ENCODE measurements around the gene CLASP2.

The CLASP2 gene

DNA sequence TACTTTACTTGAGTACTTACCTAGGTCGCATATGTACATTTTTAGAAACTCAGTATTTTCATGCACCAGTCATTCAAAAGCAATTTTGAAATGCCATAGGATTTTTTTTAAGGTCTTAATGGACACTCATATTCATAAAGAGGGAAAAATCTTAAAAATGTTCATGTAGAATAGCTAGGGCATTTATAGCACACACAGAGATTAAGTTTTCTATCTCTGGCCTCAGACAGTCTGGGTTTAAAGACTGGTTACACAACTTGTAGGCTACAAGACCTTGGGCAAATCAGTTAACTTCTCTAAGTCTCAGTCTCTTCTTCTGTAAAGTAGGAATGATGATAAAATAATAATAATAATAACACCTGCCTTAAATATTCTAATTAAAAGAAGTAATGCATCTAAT lies 229.4 kb downstream of the CLASP2 start:
- Histone ChIP-seq H3K79me2 (ENCODE audit: insufficient read depth, low read length) (no peaks in the 10 kb centered on the region), H3K4me3 (ENCODE audit: insufficient read depth, low read length, poor library complexity, severe bottlenecking) (no peak overlapping the region), H3K9me3 (ENCODE audit: insufficient read depth, low read length) (no peaks in the 10 kb centered on the region), H3F3A (ENCODE audit: insufficient read depth) (no peaks in the 10 kb centered on the region), H2AFZ (ENCODE audit: low read depth, low read length, severe bottlenecking) (no peak overlapping the region), H3K36me3 (ENCODE audit: low read length) (no peaks in the 10 kb centered on the region), H3K27ac (ENCODE audit: low read depth, low read length) (no peak overlapping the region), H3K4me2 (ENCODE audit: low read depth, low read length, poor library complexity, severe bottlenecking) (no peak overlapping the region), H3K9me2 (replicated peaks; ENCODE audit: insufficient read depth, low read length) (no peaks in the 10 kb centered on the region), H4K20me1 (ENCODE audit: low read depth, low read length) (no peaks in the 10 kb centered on the region), H3K27me3 (ENCODE audit: low read length) (no peaks in the 10 kb centered on the region), H3K9ac (ENCODE audit: low read length) (no peak overlapping the region)
- TF ChIP-seq, protein P1, sequence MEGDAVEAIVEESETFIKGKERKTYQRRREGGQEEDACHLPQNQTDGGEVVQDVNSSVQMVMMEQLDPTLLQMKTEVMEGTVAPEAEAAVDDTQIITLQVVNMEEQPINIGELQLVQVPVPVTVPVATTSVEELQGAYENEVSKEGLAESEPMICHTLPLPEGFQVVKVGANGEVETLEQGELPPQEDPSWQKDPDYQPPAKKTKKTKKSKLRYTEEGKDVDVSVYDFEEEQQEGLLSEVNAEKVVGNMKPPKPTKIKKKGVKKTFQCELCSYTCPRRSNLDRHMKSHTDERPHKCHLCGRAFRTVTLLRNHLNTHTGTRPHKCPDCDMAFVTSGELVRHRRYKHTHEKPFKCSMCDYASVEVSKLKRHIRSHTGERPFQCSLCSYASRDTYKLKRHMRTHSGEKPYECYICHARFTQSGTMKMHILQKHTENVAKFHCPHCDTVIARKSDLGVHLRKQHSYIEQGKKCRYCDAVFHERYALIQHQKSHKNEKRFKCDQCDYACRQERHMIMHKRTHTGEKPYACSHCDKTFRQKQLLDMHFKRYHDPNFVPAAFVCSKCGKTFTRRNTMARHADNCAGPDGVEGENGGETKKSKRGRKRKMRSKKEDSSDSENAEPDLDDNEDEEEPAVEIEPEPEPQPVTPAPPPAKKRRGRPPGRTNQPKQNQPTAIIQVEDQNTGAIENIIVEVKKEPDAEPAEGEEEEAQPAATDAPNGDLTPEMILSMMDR (IDR thresholded peaks at IDR 0.05; ENCODE audit: insufficient read depth, low read length, poor library complexity, severe bottlenecking): no peak
- no peak for TF ChIP-seq EZH2phosphoT487 (conservative IDR thresholded peaks at IDR 0.05; ENCODE audit: low read length)

DNA sequence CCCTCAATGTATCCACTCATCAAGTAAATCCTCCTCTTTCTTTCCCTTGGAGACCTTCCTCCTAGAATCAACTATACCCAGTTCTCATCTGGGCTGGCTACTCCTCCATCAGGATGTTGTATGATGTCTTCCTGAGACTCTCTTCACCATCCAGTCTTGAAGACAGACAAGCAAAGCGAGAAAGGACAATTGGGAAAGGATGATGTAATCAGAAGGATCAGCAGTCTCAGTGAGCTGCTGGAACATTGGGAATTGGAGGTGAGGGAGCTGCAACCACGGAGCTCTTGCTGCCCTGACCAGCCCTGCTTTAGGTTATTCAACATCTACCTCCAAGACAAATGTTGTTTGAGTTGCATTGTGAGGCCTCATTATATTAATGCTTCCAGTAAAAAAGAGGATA lies 229.8 kb downstream of the CLASP2 start:
- Histone ChIP-seq H3K27ac (ENCODE audit: low read depth, low read length) (no peak overlapping the region), H3K27me3 (ENCODE audit: low read length) (no peaks in the 10 kb centered on the region), H3K4me2 (ENCODE audit: low read depth, low read length, poor library complexity, severe bottlenecking) (no peak overlapping the region), H3K79me2 (ENCODE audit: insufficient read depth, low read length) (no peaks in the 10 kb centered on the region), H2AFZ (ENCODE audit: low read depth, low read length, severe bottlenecking) (no peak overlapping the region), H3F3A (ENCODE audit: insufficient read depth) (no peaks in the 10 kb centered on the region), H3K9me3 (ENCODE audit: insufficient read depth, low read length) (no peaks in the 10 kb centered on the region), H3K4me3 (ENCODE audit: insufficient read depth, low read length, poor library complexity, severe bottlenecking) (no peak overlapping the region), H3K9me2 (replicated peaks; ENCODE audit: insufficient read depth, low read length) (no peaks in the 10 kb centered on the region), H4K20me1 (ENCODE audit: low read depth, low read length) (no peaks in the 10 kb centered on the region), H3K9ac (ENCODE audit: low read length) (no peak overlapping the region), H3K36me3 (ENCODE audit: low read length) (no peaks in the 10 kb centered on the region)
- TF ChIP-seq, protein P1 (IDR thresholded peaks at IDR 0.05; ENCODE audit: insufficient read depth, low read length, poor library complexity, severe bottlenecking): no peak
- TF ChIP-seq EZH2phosphoT487 (conservative IDR thresholded peaks at IDR 0.05; ENCODE audit: low read length): no peak

DNA sequence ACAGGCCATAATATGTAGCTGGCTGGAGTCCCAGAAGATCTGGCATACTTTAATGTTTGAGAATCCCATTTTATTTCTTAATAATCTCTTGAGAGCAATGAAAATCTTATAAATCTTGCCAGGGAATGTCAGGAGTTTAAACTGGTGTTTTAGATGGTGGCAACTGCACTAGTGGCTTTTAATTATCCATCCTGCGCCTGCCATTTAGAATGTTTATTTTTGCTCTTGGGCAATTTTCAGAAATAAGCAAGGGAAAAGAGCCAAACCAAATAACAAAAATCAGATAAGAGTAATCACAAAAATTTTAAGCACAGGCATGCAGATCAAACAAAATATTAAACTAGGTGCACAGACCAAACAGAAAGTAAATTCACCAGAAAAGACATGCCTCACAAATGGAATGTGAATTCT lies 235.9 kb downstream of the CLASP2 start:
- Histone ChIP-seq H3K27ac (ENCODE audit: low read depth, low read length) (no peak overlapping the region), H3K9ac (ENCODE audit: low read length) (no peak overlapping the region), H3F3A (ENCODE audit: insufficient read depth) (no peaks in the 10 kb centered on the region), H3K79me2 (ENCODE audit: insufficient read depth, low read length) (no peaks in the 10 kb centered on the region), H3K36me3 (ENCODE audit: low read length) (no peaks in the 10 kb centered on the region), H4K20me1 (ENCODE audit: low read depth, low read length) (no peaks in the 10 kb centered on the region), H3K4me2 (ENCODE audit: low read depth, low read length, poor library complexity, severe bottlenecking) (no peak overlapping the region), H3K9me2 (replicated peaks; ENCODE audit: insufficient read depth, low read length) (no peaks in the 10 kb centered on the region), H3K4me3 (ENCODE audit: insufficient read depth, low read length, poor library complexity, severe bottlenecking) (no peak overlapping the region), H3K9me3 (ENCODE audit: insufficient read depth, low read length) (peaks cover 13% of the 10 kb centered on the region; the same call in 1 of the 2 replicates), H3K27me3 (ENCODE audit: low read length) (no peaks in the 10 kb centered on the region), H2AFZ (ENCODE audit: low read depth, low read length, severe bottlenecking) (no peak overlapping the region)
- no peak for TF ChIP-seq EZH2phosphoT487 (conservative IDR thresholded peaks at IDR 0.05; ENCODE audit: low read length)
- TF ChIP-seq, protein P1 (IDR thresholded peaks at IDR 0.05; ENCODE audit: insufficient read depth, low read length, poor library complexity, severe bottlenecking): no peak

All from SU-DHL-6 (cell line).